ENCODE measurements around the gene BARD1.

DNA sequence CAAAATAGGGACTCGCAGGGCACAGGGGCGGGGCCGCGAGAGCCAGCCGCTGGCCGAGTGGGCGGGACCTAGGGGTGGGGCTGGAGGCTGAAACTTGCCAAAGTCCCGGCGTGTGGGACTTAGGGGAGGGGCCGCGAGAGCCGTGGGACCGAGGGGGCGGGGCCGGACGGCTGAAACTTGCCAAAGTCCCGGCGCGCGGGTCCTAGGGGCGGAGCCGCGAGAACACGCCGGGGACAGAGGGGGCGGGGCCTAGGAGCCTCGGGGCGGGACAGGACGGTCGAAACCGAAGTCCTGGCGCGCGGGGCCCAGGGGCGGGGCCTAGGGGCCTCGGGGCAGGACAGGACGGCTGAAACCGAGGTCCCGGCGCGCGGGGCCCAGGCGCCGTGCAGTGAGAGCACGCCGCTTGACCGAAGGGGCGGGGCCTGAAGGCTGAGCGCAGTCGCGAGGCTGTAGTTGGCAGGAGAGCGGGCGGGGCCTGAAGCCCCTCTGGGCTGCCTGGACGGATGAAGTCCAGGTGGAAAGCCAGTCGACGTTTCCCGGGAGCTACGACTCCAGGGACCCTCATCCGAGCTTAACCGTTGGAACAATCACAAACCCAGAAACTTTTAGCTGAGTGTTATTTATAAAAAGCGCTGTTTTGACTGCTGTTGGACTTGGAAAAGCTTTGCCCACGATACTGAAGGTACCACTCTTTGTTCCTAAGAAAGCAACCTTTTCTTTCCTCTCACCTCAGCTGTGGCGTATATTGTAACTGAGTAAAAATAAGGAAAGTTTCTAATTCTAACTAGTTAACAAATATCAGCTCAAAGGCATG lies 475 bp upstream of the BARD1 start:
- no peak for TF ChIP-seq TEAD4 (IDR thresholded peaks at IDR 0.05; ENCODE audit: low read depth, low read length)
- TF ChIP-seq EGR1 (IDR thresholded peaks at IDR 0.05; ENCODE audit: borderline replicate concordance, low read depth, low read length), result no peak
- peak in 1 of 3 experiments; percentile 3; a peak in 1 of 4 replicates for TF ChIP-seq CTCF (IDR thresholded peaks at IDR 0.05; ENCODE audit: control extremely low read depth in 1 of 3, insufficient read depth in 1 of 3, low read depth in 1 of 3, low read length in 3 of 3)
